CD14-positive monocyte (primary cell): ENCODE data around the gene SERTAD3. TPM values are rescaled to one million over a fixed set of nuclear protein-coding genes. Genes with fewer than 3 reads are reported as not detected.
A peak's percentile ranks its signal among the peaks of the same experiment; 100 is the strongest.
"Not testable (repeated sequence)": the region's sequence is repeated elsewhere in the genome, so short reads cannot be mapped to it uniquely, and the experiment has no call there.

Source experiments
- DNase-seq, 3 donors: peaks; one replicate each; pipeline ENCODE4 v3.0.0-alpha.2; 2011 to 2022
- H2AFZ ChIP-seq: 2 replicates; pipeline ENCODE4 v1.6.0; 2012; ENCODE audit warnings: mild to moderate bottlenecking, low read depth, low read length, inconsistent platforms; ENCODE audit not compliant: insufficient read depth, poor library complexity, severe bottlenecking
- H3K27ac ChIP-seq, 2 donors: 1 replicate in 1 of 2; 2 replicates in 1 of 2; pipeline ENCODE4 v1.5.1; 2012 to 2013; ENCODE audit warnings: low read length in 2 of 2, control low read depth in 1 of 2, inconsistent platforms in 1 of 2, low read depth in 1 of 2, mild to moderate bottlenecking in 1 of 2
- H3K27me3 ChIP-seq, 2 donors: one replicate each; pipeline versions ENCODE4 v1.6.0 to v1.6.1; 2011 to 2013; ENCODE audit warnings: low read length in 2 of 2; ENCODE audit not compliant: control insufficient read depth in 2 of 2, insufficient read depth in 2 of 2
- H3K36me3 ChIP-seq, 2 donors: replicated peaks in 1 of 2; 1 replicate in 1 of 2; 2 replicates in 1 of 2; pipeline versions ENCODE4 v1.5.1 to v1.6.1; 2012 to 2013; ENCODE audit warnings: low read length in 2 of 2, control low read depth in 1 of 2, inconsistent platforms in 1 of 2, mild to moderate bottlenecking in 1 of 2; ENCODE audit not compliant: insufficient read depth in 2 of 2, control insufficient read depth in 1 of 2
- H3K4me1 ChIP-seq, 2 donors: 1 replicate in 1 of 2; 2 replicates in 1 of 2; pipeline versions ENCODE4 v1.5.1 to v1.6.1; 2012 to 2013; ENCODE audit warnings: low read length in 2 of 2, control low read depth in 1 of 2, inconsistent platforms in 1 of 2, mild to moderate bottlenecking in 1 of 2, moderate library complexity in 1 of 2; ENCODE audit not compliant: insufficient read depth in 2 of 2, control insufficient read depth in 1 of 2
- H3K4me2 ChIP-seq: replicated peaks from 2 replicates; pipeline ENCODE3; 2012; ENCODE audit warnings: low read length, moderate library complexity, mild to moderate bottlenecking; ENCODE audit not compliant: poor library complexity, severe bottlenecking; ENCODE audit errors: extremely low read depth
- H3K4me3 ChIP-seq, 3 experiments: fragments of 200-600 bp in 1 of 3; sonication (generic) in 1 of 3; replicated peaks in 1 of 3; 1 replicate in 2 of 3; 2 replicates in 1 of 3; pipeline ENCODE4 v1.5.1; 2011 to 2013; ENCODE audit warnings: low read length in 3 of 3, mild to moderate bottlenecking in 3 of 3, control low read depth in 2 of 3, low read depth in 2 of 3, inconsistent platforms in 1 of 3, moderate library complexity in 1 of 3
- H3K79me2 ChIP-seq: 2 replicates; pipeline ENCODE4 v1.6.0; 2012; ENCODE audit warnings: mild to moderate bottlenecking, control low read depth, inconsistent platforms, low read length, moderate library complexity; ENCODE audit not compliant: insufficient read depth
- H3K9ac ChIP-seq: 2 replicates; pipeline ENCODE4 v1.6.0; 2017; ENCODE audit warnings: low read length, mild to moderate bottlenecking; ENCODE audit not compliant: insufficient read depth, poor library complexity, severe bottlenecking
- H3K9me3 ChIP-seq, 2 donors: replicated peaks in 1 of 2; 1 replicate in 1 of 2; 2 replicates in 1 of 2; pipeline versions ENCODE4 v1.5.1 to v1.6.1; 2012 to 2013; ENCODE audit warnings: low read length in 2 of 2, control low read depth in 1 of 2; ENCODE audit not compliant: control insufficient read depth in 1 of 2, insufficient read depth in 1 of 2
- H4K20me1 ChIP-seq: 2 replicates; pipeline ENCODE4 v1.6.0; 2012; ENCODE audit warnings: mild to moderate bottlenecking, low read length, control low read depth, moderate library complexity; ENCODE audit not compliant: insufficient read depth
- H3K27ac Mint-ChIP-seq, 7 donors: one replicate each; pipeline ENCODE4 v1.8.0; 2020; ENCODE audit warnings: mild to moderate bottlenecking in 7 of 7, mixed read lengths in 7 of 7, moderate library complexity in 6 of 7, inconsistent platforms in 2 of 7
- H3K27me3 Mint-ChIP-seq, 3 donors: one replicate each; pipeline ENCODE4 v1.8.0; 2021 to 2022; ENCODE audit warnings: low read depth in 3 of 3, mild to moderate bottlenecking in 3 of 3, mixed read lengths in 3 of 3, moderate library complexity in 3 of 3, inconsistent platforms in 1 of 3
- H3K36me3 Mint-ChIP-seq, 2 donors: one replicate each; pipeline ENCODE4 v1.8.0; 2020; ENCODE audit warnings: mixed read lengths in 2 of 2, inconsistent platforms in 1 of 2, mild to moderate bottlenecking in 1 of 2
- H3K4me1 Mint-ChIP-seq: one replicate; pipeline ENCODE4 v1.8.0; 2020; ENCODE audit warnings: mild to moderate bottlenecking, mixed read lengths
- H3K4me3 Mint-ChIP-seq, 2 donors: one replicate each; pipeline ENCODE4 v1.8.0; 2020; ENCODE audit warnings: mild to moderate bottlenecking in 2 of 2, mixed read lengths in 2 of 2, moderate library complexity in 1 of 2
- H3K9me3 Mint-ChIP-seq, 7 donors: one replicate each; pipeline ENCODE4 v1.8.0; 2020 to 2022; ENCODE audit warnings: mixed read lengths in 7 of 7, mild to moderate bottlenecking in 6 of 7, moderate library complexity in 6 of 7, inconsistent platforms in 2 of 7
- WGBS: methylation state at CpG from one replicate; pipeline ENCODE4 v1.1.5; 2013; ENCODE audit warnings: missing lambda C conversion rate; ENCODE audit not compliant: insufficient coverage; 5-methylcytosine and 5-hydroxymethylcytosine counted together
- intact Hi-C, 2 donors: fragments of 100-400 bp; cut with micrococcal nuclease; formaldehyde crosslinking; loops; one replicate each; pipeline versions ENCODE4 v1.15.0 to v1.15.1; 2023
- polyA plus RNA-seq, 3 donors: library from polyadenylated mRNA; depleted of rRNA in 1 of 3; unstranded in 2 of 3; stranded (reverse) in 1 of 3; fragments of 300-500 nt in 2 of 3; fragments of >200 nt in 1 of 3; fragmentation: Illumina TruSeq in 2 of 3; gene quantifications; 1 replicate in 2 of 3; 2 replicates in 1 of 3; pipeline ENCODE4 v1.2.3, GENCODE V29; 2012 to 2021
- TF ChIP-seq, protein P1 (sequence below): fragments of 200-600 bp; IDR thresholded peaks from one replicate; pipeline ENCODE4 v1.8.0; 2022; ENCODE audit warnings: antibody characterized with exemption, mild to moderate bottlenecking

Gene SERTAD3
- polyA plus RNA-seq, 3 donors, result 30.4 to 57.2 (median 49.4) TPM

DNA sequence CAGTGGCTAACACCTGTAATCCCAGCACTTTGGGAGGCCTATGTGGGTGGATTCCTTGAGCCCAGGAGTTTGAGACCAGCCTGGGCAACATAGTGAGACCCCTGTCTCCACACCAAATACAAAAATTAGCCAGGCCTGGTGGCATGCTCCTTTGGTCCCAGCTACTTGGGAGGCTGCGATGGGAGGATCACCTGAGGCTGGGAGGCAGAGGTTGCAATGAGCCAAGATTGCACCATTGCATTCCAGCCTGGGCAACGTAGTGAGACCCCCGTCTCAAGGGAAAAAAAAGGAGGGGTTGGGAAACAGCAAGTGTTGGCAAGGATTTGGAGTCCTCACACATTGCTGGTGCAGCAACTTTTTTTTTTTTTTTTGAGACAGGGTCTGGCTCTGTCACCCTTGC lies 41.9 kb upstream of the SERTAD3 start:
- H3K27ac Mint-ChIP-seq, result no peak overlapping the region

DNA sequence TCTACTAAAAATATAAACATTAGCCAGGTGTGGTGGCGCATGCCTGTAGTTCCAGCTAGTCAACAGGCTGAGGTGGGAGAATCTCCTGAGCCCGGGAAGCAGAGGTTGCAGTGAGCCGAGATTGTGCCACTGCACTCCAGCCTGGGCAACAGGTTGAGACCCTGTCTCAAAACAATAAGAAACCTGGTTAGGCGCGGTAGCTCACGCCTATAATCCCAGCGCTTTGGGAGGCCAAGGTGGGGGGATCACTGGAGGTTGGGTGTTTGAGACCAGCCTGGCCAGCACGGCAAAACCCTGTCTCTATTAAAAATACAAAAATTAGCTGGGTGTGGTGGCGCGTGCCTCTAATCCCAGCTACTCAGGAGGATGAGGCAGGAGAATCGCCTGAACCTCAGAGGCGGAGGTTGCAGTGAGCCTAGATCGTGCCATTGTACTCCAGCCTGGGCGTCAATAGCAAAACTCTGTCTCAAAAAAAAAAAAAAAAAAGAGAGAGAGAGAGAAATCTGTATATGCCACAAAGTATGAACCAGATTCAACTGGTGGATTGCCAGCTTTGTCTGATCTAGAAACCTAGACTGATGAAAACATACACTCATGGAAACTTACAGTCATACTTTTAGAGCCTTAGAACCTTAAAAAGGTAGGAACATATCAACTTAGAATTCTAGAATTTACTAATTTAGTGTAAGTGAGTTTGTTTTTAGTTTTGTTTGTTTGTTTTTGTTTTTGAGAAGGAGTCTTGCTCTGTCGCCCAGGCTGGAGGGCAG lies 31.9 kb upstream of the SERTAD3 start:
- 100% methylated on average over 3 of the region's 15 CpGs for WGBS
- not testable (repeated sequence) for H3K4me1 Mint-ChIP-seq

More for the DNA sequence above, 41.9 kb upstream of the SERTAD3 start:
- Histone ChIP-seq H3K9me3 (peaks cover 0 to 6% of the 10 kb centered on the region in 2 donors), H4K20me1 (no peaks in the 10 kb centered on the region), H3K79me2 (no peaks in the 10 kb centered on the region), H2AFZ (no peak overlapping the region), H3K4me3 (no peak overlapping the region), H3K27me3 (peaks cover 0 to 3% of the 10 kb centered on the region in 2 donors), H3K4me1 (peaks cover 12% of the 10 kb centered on the region in 2 donors), H3K9ac (no peak overlapping the region), H3K4me2 (no peak overlapping the region), H3K36me3 (no peaks in the 10 kb centered on the region), H3K27ac (no peak overlapping the region)
- H3K4me3 Mint-ChIP-seq, result peak overlapping the region in 1 of 2 donors; percentile 48
- DNase-seq, result no peak
- H3K27me3 Mint-ChIP-seq, result peaks cover 21 to 59% (median 31%) of the 10 kb centered on the region in 3 donors
- peaks cover 13% of the 10 kb centered on the region for H3K4me1 Mint-ChIP-seq
- intact Hi-C loops, result no loop called here
- no peaks in the 10 kb centered on the region for H3K36me3 Mint-ChIP-seq
- TF ChIP-seq, protein P1, sequence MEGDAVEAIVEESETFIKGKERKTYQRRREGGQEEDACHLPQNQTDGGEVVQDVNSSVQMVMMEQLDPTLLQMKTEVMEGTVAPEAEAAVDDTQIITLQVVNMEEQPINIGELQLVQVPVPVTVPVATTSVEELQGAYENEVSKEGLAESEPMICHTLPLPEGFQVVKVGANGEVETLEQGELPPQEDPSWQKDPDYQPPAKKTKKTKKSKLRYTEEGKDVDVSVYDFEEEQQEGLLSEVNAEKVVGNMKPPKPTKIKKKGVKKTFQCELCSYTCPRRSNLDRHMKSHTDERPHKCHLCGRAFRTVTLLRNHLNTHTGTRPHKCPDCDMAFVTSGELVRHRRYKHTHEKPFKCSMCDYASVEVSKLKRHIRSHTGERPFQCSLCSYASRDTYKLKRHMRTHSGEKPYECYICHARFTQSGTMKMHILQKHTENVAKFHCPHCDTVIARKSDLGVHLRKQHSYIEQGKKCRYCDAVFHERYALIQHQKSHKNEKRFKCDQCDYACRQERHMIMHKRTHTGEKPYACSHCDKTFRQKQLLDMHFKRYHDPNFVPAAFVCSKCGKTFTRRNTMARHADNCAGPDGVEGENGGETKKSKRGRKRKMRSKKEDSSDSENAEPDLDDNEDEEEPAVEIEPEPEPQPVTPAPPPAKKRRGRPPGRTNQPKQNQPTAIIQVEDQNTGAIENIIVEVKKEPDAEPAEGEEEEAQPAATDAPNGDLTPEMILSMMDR, result no peak
- WGBS, result 100% methylated on average over 1 of the region's 3 CpGs
- peaks cover 0 to 14% (median 7%) of the 10 kb centered on the region in 7 donors for H3K9me3 Mint-ChIP-seq

More for the DNA sequence above, 31.9 kb upstream of the SERTAD3 start:
- H3K4me2 ChIP-seq, intact Hi-C loops, H2AFZ ChIP-seq, H3K9ac ChIP-seq, H3K27ac ChIP-seq, H3K36me3 ChIP-seq, H3K4me1 ChIP-seq, H4K20me1 ChIP-seq, H3K4me3 Mint-ChIP-seq, H3K36me3 Mint-ChIP-seq, H3K79me2 ChIP-seq, H3K9me3 Mint-ChIP-seq, H3K4me3 ChIP-seq, H3K27me3 ChIP-seq, H3K27ac Mint-ChIP-seq, DNase-seq, H3K9me3 ChIP-seq: not testable (repeated sequence)
- H3K27me3 Mint-ChIP-seq, result peaks cover 11 to 21% (median 14%) of the 10 kb centered on the region in 3 donors
